Adrenal gland (tissue), 12 donors: Measurements from ENCODE around the gene NNAT. TPM values are rescaled to one million over a fixed set of nuclear protein-coding genes. Genes with fewer than 3 reads are reported as not detected.
A peak's percentile ranks its signal among the peaks of the same experiment; 100 is the strongest.

Experiments
- DNase-seq, 7 donors: peaks; one replicate each; pipeline ENCODE4 v3.0.0-alpha.2; 2019 to 2020
- H3K27ac ChIP-seq, 5 donors: fragments of 200-600 bp; sonication (generic) in 4 of 5; 1 replicate in 3 of 5; 2 replicates in 2 of 5; pipeline versions ENCODE4 v1.5.1 to v1.8.0; 2016 to 2020; ENCODE audit warnings: mild to moderate bottlenecking in 1 of 5
- H3K27me3 ChIP-seq: fragments of 200-600 bp; 2 replicates; pipeline ENCODE4 v1.8.0; 2021
- H3K36me3 ChIP-seq, 2 donors: fragments of 200-600 bp; replicated peaks in 1 of 2; 1 replicate in 1 of 2; 2 replicates in 1 of 2; pipeline versions ENCODE4 v1.5.1 to v1.8.0; 2018 to 2022
- H3K4me1 ChIP-seq, 2 donors: fragments of 200-600 bp; replicated peaks in 1 of 2; 1 replicate in 1 of 2; 2 replicates in 1 of 2; pipeline versions ENCODE4 v1.5.1 to v1.8.0; 2018 to 2021
- H3K4me3 ChIP-seq, 4 donors: fragments of 200-600 bp; sonication (generic) in 3 of 4; one replicate each; pipeline ENCODE4 v1.5.1; 2016 to 2018
- H3K9me3 ChIP-seq, 3 donors: fragments of 200-600 bp; sonication (generic) in 1 of 3; replicated peaks in 1 of 3; 1 replicate in 2 of 3; 2 replicates in 1 of 3; pipeline versions ENCODE4 v1.5.1 to v1.8.0; 2016 to 2021
- CTCF ChIP-seq, 6 experiments: fragments of 450-650 bp in 4 of 6; fragments of 200-600 bp in 2 of 6; sonication (generic) in 1 of 6; IDR thresholded peaks; 1 replicate in 5 of 6; 2 replicates in 1 of 6; pipeline versions ENCODE4 v1.5.1 to v1.8.0; 2016 to 2021; ENCODE audit warnings: antibody characterized with exemption in 6 of 6, mild to moderate bottlenecking in 2 of 6, moderate library complexity in 1 of 6
- POLR2A ChIP-seq, 2 donors: fragments of 450-650 bp; IDR thresholded peaks; one replicate each; pipeline ENCODE4 v1.6.1; 2017; ENCODE audit warnings: antibody characterized with exemption in 2 of 2, mild to moderate bottlenecking in 2 of 2, moderate library complexity in 1 of 2
- WGBS, 4 donors: extraction: QIAGEN DNeasy Blood & Tissue Kit in 2 of 4; methylation state at CpG; one replicate each; pipeline versions ENCODE4 v1.1.5 to v1.1.7; 2013 to 2017; 5-methylcytosine and 5-hydroxymethylcytosine counted together
- intact Hi-C, 2 donors: fragments of 100-400 bp; cut with DNase I; formaldehyde crosslinking; loops; one replicate each; pipeline versions ENCODE4 v1.14.1 to v1.15.0; 2022 to 2023
- polyA plus RNA-seq, 3 donors: library from polyadenylated mRNA; stranded (reverse); fragments of 200-250 nt in 2 of 3; fragments of 350-450 nt in 1 of 3; fragmentation: Illumina TruSeq in 1 of 3; extraction: RNeasy Lipid Tissue Mini Kit (QIAGEN cat#74804) in 1 of 3; gene quantifications; one replicate each; pipeline ENCODE4 v1.2.3, GENCODE V29; 2013 to 2014
- total RNA-seq, 9 donors: library from RNA; depleted of rRNA in 4 of 9; stranded (reverse); fragments of >200 nt in 4 of 9; fragments of 120-200 nt in 1 of 9; fragmentation: NEBNext Ultra II Directional in 1 of 9; extraction: Animal tissue kit (Norgen Biotek cat#: 25700) in 1 of 9; gene quantifications; one replicate each; pipeline versions ENCODE4 v1.1.0 to v1.2.4, GENCODE V29; 2013 to 2023
- donor health status: healthy with polysubstance abuse.
- donor health status: Bipolar disorder and iron deficiency.
- donor health status: DM: yes; HTN: yes; CAD: no.
- donor health status: DM: no; HTN: no; CAD: no.
- donor health status: DM: no; HTN: no; CAD: no.
- donor health status: DM: yes; HTN: yes; CAD: no.

The NNAT gene
- total and polyA plus RNA-seq, 12 donors = 0.22 to 23.5 (median 6.7) TPM; not detected in 2

- intact Hi-C loops = loop anchor here in 1 of 2 donors (10.0 kb wide), 1 partner anchor 118 kb away; no protein-coding TSS in a partner anchor
- Histone ChIP-seq H3K4me1 (peaks cover 10 to 41% of the 10 kb centered on the region in 2 donors), H3K36me3 (peaks cover 0 to 10% of the 10 kb centered on the region in 2 donors), H3K4me3 (no peak overlapping the region), H3K27me3 (no peaks in the 10 kb centered on the region), H3K9me3 (no peaks in the 10 kb centered on the region), H3K27ac (no peak overlapping the region)
- TF ChIP-seq CTCF (IDR thresholded peaks at IDR 0.05) (no peak), POLR2A (IDR thresholded peaks at IDR 0.05) (no peak)
- peak in 2 of 7 donors; percentile 13 to 48 for DNase-seq
- WGBS, 4 donors = 91 to 100% (median 93%) methylated on average over 3 to 13 of the region's 13 CpGs
Observed at GRCh38 chr20:37523012-37523391, 2.0 kb downstream of the NNAT start.

GRCh38 chr20:37523911-37524700, 3.1 kb downstream of the NNAT start:
- peaks cover 10 to 47% of the 10 kb centered on the region in 2 donors for H3K4me1 ChIP-seq
- no peaks in the 10 kb centered on the region for H3K27me3 ChIP-seq
- no peaks in the 10 kb centered on the region for H3K9me3 ChIP-seq
- no peaks in the 10 kb centered on the region for H3K36me3 ChIP-seq
- H3K4me3 ChIP-seq = no peak overlapping the region
- peak overlapping the region in 1 of 5 donors; percentile 13 for H3K27ac ChIP-seq
- intact Hi-C loops = loop anchor here in 1 of 2 donors (10.0 kb wide), 1 partner anchor 119 kb away; no protein-coding TSS in a partner anchor
- TF ChIP-seq POLR2A (IDR thresholded peaks at IDR 0.05) = no peak
- no peak for TF ChIP-seq CTCF (IDR thresholded peaks at IDR 0.05)
- 51 to 61% (median 60%) methylated on average over 8 to 10 of the region's 10 CpGs for WGBS, 4 donors
- DNase-seq = peak in 4 of 7 donors; percentile 31 to 53 (median 37)

- Histone ChIP-seq H3K4me3 (no peak overlapping the region), H3K36me3 (no peaks in the 10 kb centered on the region), H3K9me3 (no peaks in the 10 kb centered on the region), H3K27me3 (no peaks in the 10 kb centered on the region), H3K4me1 (peaks cover 10 to 37% of the 10 kb centered on the region in 2 donors), H3K27ac (peak overlapping the region in 2 of 5 donors; percentile 6 to 13)
- DNase-seq = peak in 2 of 7 donors; percentile 18 to 46
- no peak for TF ChIP-seq POLR2A (IDR thresholded peaks at IDR 0.05)
- no peak for TF ChIP-seq CTCF (IDR thresholded peaks at IDR 0.05)
- WGBS, 4 donors = 36 to 64% (median 53%) methylated on average over 4 to 6 of the region's 6 CpGs
- intact Hi-C loops = loop anchor here (5.0 to 10.0 kb wide), 2 partner anchors 120 to 123 kb away; no protein-coding TSS in a partner anchor
Observed at GRCh38 chr20:37524859-37525708, 4.0 kb downstream of the NNAT start.

GRCh38 chr20:37525810-37526209, 4.8 kb downstream of the NNAT start:
- Histone ChIP-seq H3K27ac (peak overlapping the region in 2 of 5 donors; percentile 79 to 96), H3K27me3 (no peaks in the 10 kb centered on the region), H3K9me3 (no peaks in the 10 kb centered on the region), H3K4me3 (peak overlapping the region in 1 of 4 donors; percentile 96), H3K36me3 (no peaks in the 10 kb centered on the region), H3K4me1 (peaks cover 10 to 36% of the 10 kb centered on the region in 2 donors)
- intact Hi-C loops = loop anchor here (2.0 to 10.0 kb wide), 3 partner anchors 121 to 135 kb away; no protein-coding TSS in a partner anchor
- no peak for TF ChIP-seq POLR2A (IDR thresholded peaks at IDR 0.05)
- TF ChIP-seq CTCF (IDR thresholded peaks at IDR 0.05) = no peak
- 44 to 59% (median 53%) methylated on average over 5 of the region's 5 CpGs for WGBS, 4 donors
- peak in 2 of 7 donors; percentile 7 to 43 for DNase-seq
